GM18907 (cell line): ENCODE results near the gene ANKRD6.

Source experiments
- ATAC-seq: cut with Tn5 transposase; IDR thresholded peaks from one replicate; pipeline ENCODE4 v1.9.1; 2021; ENCODE audit warnings: mild to moderate bottlenecking, moderate library complexity; ENCODE audit not compliant: unreplicated experiment

ANKRD6 gene

GRCh38 chr6:89464295-89464694, 31.3 kb downstream of the ANKRD6 start:
- no peak for ATAC-seq

- no peak for ATAC-seq
These were observed 34.5 kb downstream of the ANKRD6 start for GRCh38 chr6:89467437-89467836.

GRCh38 chr6:89468998-89469397, 36.0 kb downstream of the ANKRD6 start:
- no peak for ATAC-seq

- no peak for ATAC-seq
These were observed 38.4 kb downstream of the ANKRD6 start for GRCh38 chr6:89471287-89471867.

- ATAC-seq, result no peak
These were observed 42.1 kb downstream of the ANKRD6 start for GRCh38 chr6:89475101-89475500.

GRCh38 chr6:89475634-89476033, 42.7 kb downstream of the ANKRD6 start:
- peak; percentile 72 for ATAC-seq

- no peak for ATAC-seq
These were observed 46.9 kb downstream of the ANKRD6 start for GRCh38 chr6:89479897-89480296.

- no peak for ATAC-seq
These were observed 48.7 kb downstream of the ANKRD6 start for GRCh38 chr6:89481695-89482094.

- ATAC-seq, result no peak
These were observed 49.2 kb downstream of the ANKRD6 start for GRCh38 chr6:89482126-89482525.

GRCh38 chr6:89483111-89483720, 50.3 kb downstream of the ANKRD6 start:
- no peak for ATAC-seq

GRCh38 chr6:89485320-89485719, 52.4 kb downstream of the ANKRD6 start:
- ATAC-seq, result no peak

- no peak for ATAC-seq
These were observed 54.9 kb downstream of the ANKRD6 start for GRCh38 chr6:89487864-89488263.

GRCh38 chr6:89488438-89488837, 55.5 kb downstream of the ANKRD6 start:
- no peak for ATAC-seq

GRCh38 chr6:89489078-89489477, 56.1 kb downstream of the ANKRD6 start:
- ATAC-seq, result no peak

GRCh38 chr6:89492025-89492640, 59.2 kb downstream of the ANKRD6 start:
- no peak for ATAC-seq

- no peak for ATAC-seq
These were observed 61.3 kb downstream of the ANKRD6 start for GRCh38 chr6:89494131-89494793.

- no peak for ATAC-seq
These were observed 63.1 kb downstream of the ANKRD6 start for GRCh38 chr6:89495961-89496535.

GRCh38 chr6:89500611-89501010, 67.7 kb downstream of the ANKRD6 start:
- ATAC-seq, result no peak

- no peak for ATAC-seq
These were observed 68.3 kb downstream of the ANKRD6 start for GRCh38 chr6:89501222-89501621.

GRCh38 chr6:89501753-89502152, 68.8 kb downstream of the ANKRD6 start:
- ATAC-seq, result no peak

- no peak for ATAC-seq
These were observed 70.7 kb downstream of the ANKRD6 start for GRCh38 chr6:89503641-89504040.

GRCh38 chr6:89505847-89506246, 72.9 kb downstream of the ANKRD6 start:
- no peak for ATAC-seq
